GM12878 (cell line): ENCODE data around the gene ARID5B. TPM values are rescaled to one million over a fixed set of nuclear protein-coding genes. Genes with fewer than 3 reads are reported as not detected.

Experiments
- ATAC-seq: fragments of 200-7000 bp; cut with Tn5 transposase; 3 replicates; pipeline ENCODE4 v1.9.1; 2020; ENCODE audit warnings: mild to moderate bottlenecking, moderate library complexity
- BruUV-seq: library from RNA; stranded (reverse); fragments of 400-500 nt; replicated peaks from 2 replicates; lab custom pipeline; 2021; lab: Mats Ljungman, UMichigan
- CTCF ChIA-PET: fragments of 300-600 bp; sonication (Branson Sonifier 250); formaldehyde crosslinking; extraction: SDS; loops from one replicate; lab custom pipeline; 2021; ENCODE audit warnings: inconsistent platforms; lab: Yijun Ruan, JAX
- POLR2A ChIA-PET: fragments of 350-600 bp; formaldehyde crosslinking; extraction: SDS; loops from one replicate; lab custom pipeline; 2021; ENCODE audit warnings: inconsistent platforms; lab: Charles Lee
- RAD21 ChIA-PET: fragments of 300-600 bp; sonication (Branson Sonifier 250); formaldehyde crosslinking; loops from one replicate; lab custom pipeline; 2023; ENCODE audit warnings: antibody characterized with exemption; ENCODE audit not compliant: unreplicated experiment; lab: Charles Lee
- SMC1A ChIA-PET: fragments of 300-600 bp; sonication (Branson Sonifier 250); formaldehyde crosslinking; loops from one replicate; lab custom pipeline; 2023; ENCODE audit not compliant: unreplicated experiment, uncharacterized antibody; lab: Charles Lee
- DNase-seq: peaks from one replicate; pipeline ENCODE4 v3.0.0-alpha.2; 2011; ENCODE audit warnings: low read depth, low spot score
- FAIRE-seq: peaks from 3 replicates; lab custom pipeline; 2011; peaks lifted over from hg19 to GRCh38; lab: Jason Lieb, UNC
- H2AFZ ChIP-seq: 2 replicates; pipeline ENCODE4 v1.6.0; 2011; ENCODE audit warnings: low read depth, low read length, control low read depth; ENCODE audit not compliant: control insufficient read depth
- H3K27ac ChIP-seq: 2 replicates; pipeline ENCODE4 v1.5.1; 2011; ENCODE audit warnings: control low read depth; ENCODE audit not compliant: control insufficient read depth, insufficient read depth
- H3K27me3 ChIP-seq, 2 experiments: replicated peaks in 1 of 2; 2 replicates each; pipeline versions ENCODE4 v1.6.0 to v1.6.1; 2011; ENCODE audit warnings: low read length in 1 of 2; ENCODE audit not compliant: control insufficient read depth in 2 of 2, insufficient read depth in 2 of 2
- H3K36me3 ChIP-seq, 2 experiments: 2 replicates each; pipeline ENCODE4 v1.5.1; 2011; ENCODE audit warnings: low read length in 1 of 2; ENCODE audit not compliant: control insufficient read depth in 2 of 2, insufficient read depth in 2 of 2
- H3K4me1 ChIP-seq: 2 replicates; pipeline ENCODE4 v1.6.1; 2011; ENCODE audit warnings: mild to moderate bottlenecking, low read length, moderate library complexity, mixed read lengths; ENCODE audit not compliant: control insufficient read depth, insufficient read depth
- H3K4me2 ChIP-seq: 2 replicates; pipeline ENCODE4 v1.6.0; 2011; ENCODE audit warnings: control low read depth; ENCODE audit not compliant: control insufficient read depth, insufficient read depth
- H3K4me3 ChIP-seq: fragments of 200-600 bp; sonication (generic); 2 replicates; pipeline ENCODE4 v1.5.1; 2016
- H3K79me2 ChIP-seq: 2 replicates; pipeline ENCODE4 v1.6.0; 2011; ENCODE audit warnings: low read length; ENCODE audit not compliant: control insufficient read depth, insufficient read depth
- H3K9ac ChIP-seq: 2 replicates; pipeline ENCODE4 v1.8.0; 2011; ENCODE audit warnings: low read length, control low read depth, mixed read lengths; ENCODE audit not compliant: control insufficient read depth, insufficient read depth
- H3K9me3 ChIP-seq: replicated peaks from 3 replicates; pipeline ENCODE4 v1.5.1; 2011; ENCODE audit warnings: mild to moderate bottlenecking, low read length; ENCODE audit not compliant: control insufficient read depth, insufficient read depth
- H4K20me1 ChIP-seq: 2 replicates; pipeline ENCODE4 v1.6.0; 2011; ENCODE audit not compliant: control insufficient read depth, insufficient read depth
- ATF3 ChIP-seq: IDR thresholded peaks from 2 replicates; pipeline ENCODE4 v1.6.1; 2011; ENCODE audit warnings: low read depth, mild to moderate bottlenecking, low read length, moderate library complexity, borderline replicate concordance; ENCODE audit errors: extremely low read depth
- ATF7 ChIP-seq: fragments of 450-650 bp; IDR thresholded peaks from 2 replicates; pipeline ENCODE4 v1.6.1; 2016; ENCODE audit warnings: low read depth, mild to moderate bottlenecking
- HDAC2 ChIP-seq: fragments of 200-600 bp; sonication (generic); IDR thresholded peaks from 2 replicates; pipeline ENCODE4 v1.6.1; 2017
- KLF5 ChIP-seq: fragments of 450-650 bp; IDR thresholded peaks from 2 replicates; pipeline ENCODE4 v1.6.1; 2014; ENCODE audit warnings: mild to moderate bottlenecking; ENCODE audit not compliant: partially characterized antibody
- MAX ChIP-seq: IDR thresholded peaks from 2 replicates; pipeline ENCODE4 v1.6.1; 2012; ENCODE audit warnings: low read depth, low read length, improper control_type of control experiment
- MYC ChIP-seq: IDR thresholded peaks from 2 replicates; pipeline ENCODE4 v1.6.1; 2011; ENCODE audit warnings: mild to moderate bottlenecking, low read length, moderate library complexity, inconsistent platforms; ENCODE audit not compliant: insufficient read depth, insufficient replicate concordance, insufficient read length, severe bottlenecking
- NFXL1 ChIP-seq: fragments of 450-650 bp; IDR thresholded peaks from 2 replicates; pipeline ENCODE4 v1.6.1; 2017; ENCODE audit warnings: antibody characterized with exemption, mild to moderate bottlenecking, borderline replicate concordance
- NR2C2 ChIP-seq: IDR thresholded peaks from 2 replicates; pipeline ENCODE4 v1.6.1; 2011; ENCODE audit warnings: borderline replicate concordance, low read depth; ENCODE audit not compliant: control insufficient read depth, insufficient read length
- NR2F1 ChIP-seq: fragments of 450-650 bp; conservative IDR thresholded peaks from 2 replicates; pipeline ENCODE4 v1.6.1; 2017; ENCODE audit warnings: mild to moderate bottlenecking
- PAX5 ChIP-seq: IDR thresholded peaks from 2 replicates; pipeline ENCODE4 v1.6.1; 2011; ENCODE audit warnings: low read depth, low read length, borderline replicate concordance
- SIN3A ChIP-seq: IDR thresholded peaks from 2 replicates; pipeline ENCODE4 v1.6.1; 2012; ENCODE audit warnings: low read depth, low read length, improper control_type of control experiment
- SP1 ChIP-seq: IDR thresholded peaks from one replicate; pipeline ENCODE4 v1.6.1; 2011; ENCODE audit warnings: low read depth, low read length
- SREBF1 ChIP-seq: IDR thresholded peaks from 2 replicates; pipeline ENCODE4 v1.6.1; 2012; ENCODE audit warnings: mild to moderate bottlenecking, low read length
- SREBF2 ChIP-seq: IDR thresholded peaks from 2 replicates; pipeline ENCODE4 v1.6.1; 2012; ENCODE audit warnings: mild to moderate bottlenecking, low read length
- TCF7 ChIP-seq: IDR thresholded peaks from 2 replicates; pipeline ENCODE4 v1.6.1; 2014; ENCODE audit warnings: antibody characterized with exemption, borderline replicate concordance
- ZNF274 ChIP-seq: IDR thresholded peaks from one replicate; pipeline ENCODE4 v1.8.0; 2011; ENCODE audit not compliant: insufficient read length, insufficient read depth
- ZZZ3 ChIP-seq: IDR thresholded peaks from 2 replicates; pipeline ENCODE4 v1.6.1; 2011; ENCODE audit warnings: low read depth; ENCODE audit not compliant: control insufficient read depth, insufficient read length
- WGBS: methylation state at CpG from one replicate; pipeline ENCODE4 v1.1.6; 2016; ENCODE audit warnings: low lambda C conversion rate; ENCODE audit not compliant: insufficient replicate concordance, insufficient coverage; ENCODE audit errors: missing lambda C conversion rate; 5-methylcytosine and 5-hydroxymethylcytosine counted together
- in situ Hi-C: fragments of 300-500 bp; cut with MboI; formaldehyde crosslinking; loops from 9 replicates; pipeline ENCODE4 v1.14.3; 2018; ENCODE audit warnings: mixed read lengths
- intact Hi-C: fragments of 100-400 bp; cut with micrococcal nuclease; formaldehyde crosslinking; loops from one replicate; pipeline ENCODE4 v1.14.2; 2022; ENCODE audit not compliant: unreplicated experiment
- polyA plus RNA-seq, 11 experiments: library from polyadenylated mRNA; depleted of rRNA in 4 of 11; unstranded in 6 of 11; stranded (reverse) in 5 of 11; fragments of >200 nt; fragmentation: Nextera tagmentation in 4 of 11; fragmentation: Illumina TruSeq in 1 of 11; extraction: Ambion mirVana in 4 of 11; extraction: Trizol in 1 of 11; gene quantifications; 1 replicate in 1 of 11; 2 replicates in 10 of 11; pipeline versions ENCODE4 v1.2.1 to v1.2.3, GENCODE V29; 2011 to 2016; ENCODE audit warnings: inconsistent platforms in 2 of 11, missing spikeins in 2 of 11, low read depth in 1 of 11
- total RNA-seq, 4 experiments: library from RNA; depleted of rRNA in 3 of 4; stranded (reverse); fragments of >200 nt in 3 of 4; fragmentation: Illumina TruSeq in 1 of 4; extraction: Trizol in 1 of 4; gene quantifications; 2 replicates each; pipeline versions ENCODE4 v1.2.1 to v1.2.3, GENCODE V29; 2013 to 2021
- TF ChIP-seq, protein P1 (sequence below): fragments of 450-650 bp; IDR thresholded peaks from 2 replicates; pipeline ENCODE4 v1.6.1; 2016; ENCODE audit warnings: mild to moderate bottlenecking, moderate library complexity, borderline replicate concordance

Gene ARID5B
- total and polyA plus RNA-seq, 10 of the 15 experiments (the other 5 are each of a cell fraction or from before 2014, with no cell fraction given), result 2.7 to 8.5 (median 6.1) TPM

DNA sequence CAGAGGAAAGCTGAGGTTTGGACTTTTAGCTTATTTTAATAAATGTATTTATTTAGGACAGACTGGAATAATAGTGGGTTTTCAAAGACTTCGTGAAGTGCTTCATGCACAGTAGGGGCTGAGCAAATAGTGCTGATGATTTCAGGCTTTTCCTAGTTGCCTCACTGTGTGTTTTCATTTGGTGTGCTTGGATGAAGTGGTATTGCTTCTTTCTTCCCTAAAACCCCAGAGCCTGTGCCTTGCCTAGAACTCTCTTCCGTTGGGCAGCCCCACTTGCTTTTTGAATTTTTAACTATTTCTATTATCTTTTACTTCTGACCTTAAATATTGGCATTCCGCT is 49.6 kb downstream of the ARID5B start:
- intact Hi-C loops, result no loop called here
- H3K4me2 ChIP-seq, result no peak overlapping the region
- H3K79me2 ChIP-seq, result peaks cover 5% of the 10 kb centered on the region
- ATAC-seq (no peak), FAIRE-seq (no peak), DNase-seq (no peak)
- POLR2A ChIA-PET, result no interaction called here
- H3K27ac ChIP-seq, result no peak overlapping the region
- RAD21 ChIA-PET, result no interaction called here
- no peaks in the 10 kb centered on the region for H3K4me1 ChIP-seq
- H3K36me3 ChIP-seq, result peaks cover 0 to 40% of the 10 kb centered on the region in 2 experiments; a peak in 1 of 4 replicates
- H3K27me3 ChIP-seq, result no peaks in the 10 kb centered on the region
- 95% methylated on average over 3 of the region's 3 CpGs for WGBS
- in situ Hi-C loops, result no loop called here
- no peak overlapping the region for H3K9ac ChIP-seq
- SMC1A ChIA-PET, result interaction anchor here (0.6 to 1.5 kb wide), 2 partner anchors 12 to 77 kb away, joined by 3 read pairs; no protein-coding TSS in a partner anchor
- H2AFZ ChIP-seq, result no peak overlapping the region
- no peaks in the 10 kb centered on the region; the same call in 1 of the 3 replicates for H3K9me3 ChIP-seq
- CTCF ChIA-PET, result no interaction called here
- no peak for TF ChIP-seq ZZZ3
- TF ChIP-seq ATF7, result no peak
- TF ChIP-seq ATF3, result no peak
- TF ChIP-seq NR2C2, result no peak
- no peak for TF ChIP-seq ZNF274
- TF ChIP-seq MYC, result no peak
- no peak for TF ChIP-seq SREBF1
- no peak for TF ChIP-seq NR2F1
- TF ChIP-seq HDAC2, result no peak
- TF ChIP-seq MAX, result no peak
- TF ChIP-seq, protein P1, sequence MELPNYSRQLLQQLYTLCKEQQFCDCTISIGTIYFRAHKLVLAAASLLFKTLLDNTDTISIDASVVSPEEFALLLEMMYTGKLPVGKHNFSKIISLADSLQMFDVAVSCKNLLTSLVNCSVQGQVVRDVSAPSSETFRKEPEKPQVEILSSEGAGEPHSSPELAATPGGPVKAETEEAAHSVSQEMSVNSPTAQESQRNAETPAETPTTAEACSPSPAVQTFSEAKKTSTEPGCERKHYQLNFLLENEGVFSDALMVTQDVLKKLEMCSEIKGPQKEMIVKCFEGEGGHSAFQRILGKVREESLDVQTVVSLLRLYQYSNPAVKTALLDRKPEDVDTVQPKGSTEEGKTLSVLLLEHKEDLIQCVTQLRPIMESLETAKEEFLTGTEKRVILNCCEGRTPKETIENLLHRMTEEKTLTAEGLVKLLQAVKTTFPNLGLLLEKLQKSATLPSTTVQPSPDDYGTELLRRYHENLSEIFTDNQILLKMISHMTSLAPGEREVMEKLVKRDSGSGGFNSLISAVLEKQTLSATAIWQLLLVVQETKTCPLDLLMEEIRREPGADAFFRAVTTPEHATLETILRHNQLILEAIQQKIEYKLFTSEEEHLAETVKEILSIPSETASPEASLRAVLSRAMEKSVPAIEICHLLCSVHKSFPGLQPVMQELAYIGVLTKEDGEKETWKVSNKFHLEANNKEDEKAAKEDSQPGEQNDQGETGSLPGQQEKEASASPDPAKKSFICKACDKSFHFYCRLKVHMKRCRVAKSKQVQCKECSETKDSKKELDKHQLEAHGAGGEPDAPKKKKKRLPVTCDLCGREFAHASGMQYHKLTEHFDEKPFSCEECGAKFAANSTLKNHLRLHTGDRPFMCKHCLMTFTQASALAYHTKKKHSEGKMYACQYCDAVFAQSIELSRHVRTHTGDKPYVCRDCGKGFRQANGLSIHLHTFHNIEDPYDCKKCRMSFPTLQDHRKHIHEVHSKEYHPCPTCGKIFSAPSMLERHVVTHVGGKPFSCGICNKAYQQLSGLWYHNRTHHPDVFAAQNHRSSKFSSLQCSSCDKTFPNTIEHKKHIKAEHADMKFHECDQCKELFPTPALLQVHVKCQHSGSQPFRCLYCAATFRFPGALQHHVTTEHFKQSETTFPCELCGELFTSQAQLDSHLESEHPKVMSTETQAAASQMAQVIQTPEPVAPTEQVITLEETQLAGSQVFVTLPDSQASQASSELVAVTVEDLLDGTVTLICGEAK, result no peak
- no peak for TF ChIP-seq NFXL1
- no peak for TF ChIP-seq TCF7
- TF ChIP-seq SIN3A, result no peak
- no peak for TF ChIP-seq KLF5
- no peak for TF ChIP-seq SP1
- TF ChIP-seq PAX5, result no peak
- no peak for TF ChIP-seq SREBF2
- TF ChIP-seq, all 136 proteins: peak for 0
- Histone ChIP-seq H3K4me3 (no peak overlapping the region), H4K20me1 (no peaks in the 10 kb centered on the region)
- BruUV-seq, result no TSS peak
